Hypothalamus (tissue), 51 donors: ENCODE data around the gene ALDH16A1.

Source experiments
- DNase-seq, 51 donors: peaks; one replicate each; lab custom pipeline; 2025; lab: John Stamatoyannopoulos, UW

ALDH16A1 gene

DNA sequence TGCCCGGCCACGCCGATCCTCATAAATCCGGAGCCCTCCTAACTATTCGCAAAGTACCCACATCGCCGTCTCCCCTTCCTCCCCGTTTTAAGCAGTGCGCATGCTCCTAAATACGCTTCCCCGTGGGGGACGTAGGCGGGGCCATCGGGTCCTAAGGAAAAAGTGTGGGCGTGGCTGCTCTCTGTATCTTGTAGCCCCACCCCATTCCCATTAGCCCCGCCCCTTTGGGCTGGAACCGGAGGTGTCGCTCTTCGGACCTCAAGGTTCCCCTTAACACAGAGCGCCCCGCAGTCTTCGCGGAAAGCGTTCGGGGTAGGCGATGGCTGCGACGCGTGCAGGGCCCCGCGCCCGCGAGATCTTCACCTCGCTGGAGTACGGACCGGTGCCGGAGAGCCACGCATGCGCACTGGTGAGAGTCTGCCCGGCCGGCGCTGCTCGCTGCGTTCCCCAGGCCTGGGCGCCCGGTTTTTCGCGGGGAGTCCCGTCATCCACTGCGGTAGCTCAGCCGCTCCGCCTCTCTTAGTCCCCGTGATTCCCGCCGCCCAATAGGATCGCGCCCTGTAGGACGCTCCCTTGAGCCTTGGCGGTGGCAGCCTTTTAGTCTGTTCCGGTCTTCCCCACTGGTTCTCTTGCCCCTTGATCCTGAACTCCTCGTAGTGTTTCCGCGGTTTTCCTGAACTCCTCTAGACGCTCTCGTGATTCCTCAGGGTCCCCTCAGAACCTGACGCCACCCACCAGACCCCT lies at the start of gene ALDH16A1:
ALDH16A1 (plus strand) TSS at position 213 of the 744 bp plus-strand sequence; CDS start at position 320, 107 bp downstream.
- DNase-seq: peak; percentile 91 to 100 (median 97)

DNA sequence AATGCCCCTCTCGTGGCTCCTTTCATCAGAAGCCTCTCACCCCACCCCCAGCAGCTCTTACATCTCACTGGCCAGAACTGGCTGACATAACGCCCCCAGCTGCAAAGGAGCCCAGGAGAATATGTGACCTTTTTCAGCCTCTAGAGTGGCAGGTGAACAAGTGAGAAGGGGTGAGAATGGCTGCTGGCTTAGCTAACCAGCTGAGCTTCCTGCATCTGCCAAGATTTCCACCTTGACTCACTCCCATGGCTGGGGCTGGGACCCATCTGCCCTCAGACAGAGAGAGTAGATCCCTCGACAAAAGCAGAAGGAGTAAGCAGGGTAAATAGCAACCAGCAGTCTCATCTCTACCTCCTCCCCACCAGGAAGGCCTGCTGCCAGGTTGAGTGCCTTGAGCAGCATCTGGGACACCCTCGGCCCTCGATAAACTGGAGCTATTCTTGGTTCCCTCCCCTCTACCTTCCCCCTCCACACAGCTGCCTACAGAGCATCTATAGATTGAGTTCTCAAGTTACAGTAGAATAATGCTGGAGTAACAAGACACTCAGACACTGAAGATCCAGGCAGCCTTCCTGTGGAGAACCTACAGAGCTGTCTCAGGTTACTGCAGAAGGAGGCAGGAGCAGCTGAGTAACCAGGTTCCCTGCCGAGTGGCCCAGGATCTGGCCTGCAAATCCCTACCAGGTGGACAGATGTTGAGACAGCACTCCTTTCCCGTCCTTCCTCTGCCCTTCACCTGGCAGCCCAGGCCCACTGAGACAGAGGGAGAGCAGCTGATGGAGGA lies 49.4 kb upstream of the ALDH16A1 start:
- DNase-seq: no peak

DNA sequence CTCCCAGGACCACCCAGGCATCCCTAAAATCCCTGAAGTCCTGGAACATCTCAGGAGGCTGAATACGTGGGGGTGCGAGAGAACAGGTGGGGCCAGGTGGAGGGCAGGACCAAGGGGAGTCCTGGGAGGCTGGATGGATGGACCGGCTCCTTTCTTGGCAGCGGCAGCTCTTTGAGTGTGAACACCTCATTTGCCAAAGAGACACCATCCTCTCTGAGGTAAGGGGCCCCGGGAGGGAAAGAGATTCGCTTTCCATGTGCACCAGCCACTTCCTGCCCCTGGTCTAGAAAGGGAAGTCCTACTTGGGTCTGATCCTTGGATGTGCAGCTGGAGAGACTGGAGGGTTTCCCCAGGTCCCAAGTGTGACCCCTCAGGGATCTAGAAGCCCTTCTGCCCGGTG lies 45.9 kb upstream of the ALDH16A1 start:
- no peak for DNase-seq

DNA sequence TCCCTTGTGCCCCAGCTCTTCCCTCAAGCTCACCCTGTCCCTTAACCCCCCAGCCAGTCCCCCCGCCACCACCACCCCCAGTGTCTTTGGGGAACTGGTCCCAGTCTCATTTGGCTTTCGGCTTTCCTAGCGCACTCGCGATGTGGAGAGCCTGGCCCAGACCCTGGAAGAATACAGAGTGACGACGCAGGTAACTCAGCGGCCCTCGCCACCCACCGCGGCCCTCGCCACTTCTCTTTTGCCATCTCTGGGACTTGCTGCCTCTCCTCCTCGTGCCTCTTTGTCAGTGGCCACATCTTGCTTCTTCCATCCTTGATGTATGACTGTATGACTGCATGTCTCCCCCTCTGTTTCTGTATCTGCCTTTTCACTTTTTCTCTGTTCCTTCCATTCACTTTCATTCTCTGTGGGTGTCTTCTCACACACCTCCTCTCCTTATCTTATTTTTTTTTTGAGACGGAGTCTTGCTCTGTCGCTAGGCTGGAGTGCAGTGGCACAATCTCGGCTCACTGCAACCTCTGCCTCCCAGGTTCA lies 45.5 kb upstream of the ALDH16A1 start:
- DNase-seq: no peak

DNA sequence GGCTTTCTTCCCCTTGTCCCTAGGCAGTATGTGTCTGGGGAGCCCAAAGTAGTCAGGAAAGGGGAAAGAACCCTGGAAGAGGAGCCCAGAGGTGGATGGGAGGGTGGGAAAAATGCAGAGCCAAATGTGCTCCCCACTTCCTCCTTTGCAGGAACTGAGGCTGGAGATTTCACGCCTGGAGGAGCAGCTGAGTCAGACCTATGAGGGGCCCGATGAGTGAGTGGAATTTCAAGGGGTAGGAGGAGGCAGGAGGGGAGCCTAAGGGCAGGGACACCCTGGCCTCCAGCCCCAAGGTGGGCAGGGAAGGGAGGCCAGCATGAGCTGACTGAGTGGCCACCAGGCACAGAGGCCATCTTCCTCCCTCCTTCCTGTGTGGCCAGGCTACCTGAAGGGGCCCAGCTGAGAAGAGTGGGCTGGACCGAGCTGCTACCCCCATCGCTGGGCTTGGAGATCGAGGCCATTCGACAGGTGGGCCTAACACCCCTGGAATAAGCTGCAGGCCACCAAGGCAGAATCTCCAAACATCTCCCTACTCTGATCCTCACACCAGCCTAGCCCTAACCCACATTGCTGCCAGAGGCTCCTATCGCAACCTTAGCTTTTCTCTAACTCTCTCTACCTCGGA lies 44.1 kb upstream of the ALDH16A1 start:
- DNase-seq: no peak

DNA sequence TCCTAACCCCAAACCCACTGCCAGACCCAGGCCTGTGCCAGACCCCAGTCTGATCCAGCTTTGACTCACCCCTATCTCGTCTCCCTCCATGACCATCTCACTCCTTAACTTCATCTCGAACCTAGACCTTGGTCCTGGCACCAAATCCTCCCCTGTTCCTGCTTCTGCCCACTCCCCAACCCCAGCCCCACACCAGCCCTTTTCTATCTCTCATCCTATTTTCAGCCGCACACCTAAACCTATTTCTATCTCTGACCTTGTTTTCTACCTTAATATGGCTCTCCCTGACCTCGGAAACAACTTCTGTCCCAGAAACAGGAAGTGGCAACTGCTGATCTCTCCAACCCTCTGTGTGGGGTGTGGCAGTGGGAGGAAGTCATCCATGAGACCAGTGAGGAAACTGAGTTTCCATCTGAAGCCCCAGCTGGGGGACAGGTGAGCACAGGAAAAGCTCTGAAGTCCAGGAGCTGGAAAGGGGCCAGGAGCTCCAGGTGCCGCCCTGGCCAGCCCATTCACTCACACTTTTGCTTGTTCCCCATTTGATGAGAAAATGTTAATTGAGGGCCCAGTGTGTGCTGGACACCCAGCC lies 43.5 kb upstream of the ALDH16A1 start:
- DNase-seq: no peak

DNA sequence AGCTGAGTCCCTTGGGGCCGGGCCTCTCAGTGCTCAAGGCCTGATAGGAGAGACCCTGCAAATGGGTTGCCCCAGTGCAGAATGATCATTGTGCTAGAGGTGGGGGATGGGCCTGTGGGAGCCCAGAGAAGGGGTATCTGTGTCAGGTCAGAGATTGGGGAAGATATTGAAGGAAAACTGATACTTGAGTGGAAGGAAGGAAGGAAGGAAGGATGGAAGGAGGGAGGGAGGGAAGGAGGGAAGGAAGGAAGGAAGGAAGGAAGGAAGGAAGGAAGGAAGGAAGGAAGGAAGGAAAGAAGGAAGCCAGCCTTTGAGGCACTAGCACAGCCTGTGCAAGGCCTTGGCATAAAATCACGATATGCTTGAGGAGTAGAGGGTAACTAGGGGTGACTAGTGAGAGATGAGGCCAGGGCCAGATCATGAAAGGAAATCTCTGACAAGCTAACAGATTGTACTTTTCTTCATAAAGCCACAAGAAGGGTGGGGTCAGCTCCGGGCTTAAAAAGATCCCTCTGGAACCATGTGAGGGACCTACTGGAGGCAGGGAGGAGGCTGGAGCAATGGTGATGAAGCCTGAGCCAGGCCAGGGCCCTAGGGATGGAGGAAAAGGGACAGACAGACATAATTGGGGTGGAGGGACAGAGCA lies 41.2 kb upstream of the ALDH16A1 start:
- DNase-seq: no peak

DNA sequence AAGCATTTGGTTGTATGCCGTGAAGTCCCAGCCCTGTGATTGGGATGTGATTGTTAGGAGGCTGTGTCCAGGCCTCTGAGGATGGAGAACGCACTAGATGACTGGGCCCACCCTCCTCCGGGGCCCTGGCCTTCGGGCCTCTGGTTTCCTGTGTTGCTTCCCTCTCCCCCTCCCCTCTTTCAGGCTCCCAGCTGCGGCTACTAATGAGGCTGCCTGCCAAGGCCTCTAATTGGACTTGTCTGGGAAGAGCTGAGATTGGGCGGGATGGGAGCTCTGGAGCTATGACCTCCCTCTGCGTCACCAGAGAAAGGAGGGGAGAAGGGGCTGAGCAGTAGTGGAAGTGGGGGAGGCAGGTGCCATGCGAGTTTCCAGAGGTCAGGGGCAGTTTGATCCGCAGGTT lies 39.7 kb upstream of the ALDH16A1 start:
- DNase-seq: no peak

DNA sequence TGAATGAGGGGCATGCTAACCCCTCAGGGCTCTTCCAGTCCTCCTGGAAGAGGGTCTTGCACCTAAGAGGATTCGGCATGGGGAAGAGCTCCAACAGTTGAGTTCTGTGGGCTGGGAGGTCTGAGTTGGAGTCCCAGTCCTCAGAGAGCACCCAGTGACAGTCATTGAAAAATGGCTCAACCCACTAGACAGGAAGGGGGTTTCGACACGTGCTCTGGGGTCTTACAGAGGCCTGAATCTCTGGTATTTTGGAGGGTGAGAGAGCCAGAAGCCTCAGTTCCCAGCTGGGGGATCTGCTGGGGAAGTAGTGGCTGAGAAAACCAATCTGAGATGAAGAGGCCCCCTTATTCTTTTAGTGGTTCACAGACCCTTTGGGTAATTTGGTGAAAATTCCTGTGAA lies 38.8 kb upstream of the ALDH16A1 start:
- DNase-seq: no peak

DNA sequence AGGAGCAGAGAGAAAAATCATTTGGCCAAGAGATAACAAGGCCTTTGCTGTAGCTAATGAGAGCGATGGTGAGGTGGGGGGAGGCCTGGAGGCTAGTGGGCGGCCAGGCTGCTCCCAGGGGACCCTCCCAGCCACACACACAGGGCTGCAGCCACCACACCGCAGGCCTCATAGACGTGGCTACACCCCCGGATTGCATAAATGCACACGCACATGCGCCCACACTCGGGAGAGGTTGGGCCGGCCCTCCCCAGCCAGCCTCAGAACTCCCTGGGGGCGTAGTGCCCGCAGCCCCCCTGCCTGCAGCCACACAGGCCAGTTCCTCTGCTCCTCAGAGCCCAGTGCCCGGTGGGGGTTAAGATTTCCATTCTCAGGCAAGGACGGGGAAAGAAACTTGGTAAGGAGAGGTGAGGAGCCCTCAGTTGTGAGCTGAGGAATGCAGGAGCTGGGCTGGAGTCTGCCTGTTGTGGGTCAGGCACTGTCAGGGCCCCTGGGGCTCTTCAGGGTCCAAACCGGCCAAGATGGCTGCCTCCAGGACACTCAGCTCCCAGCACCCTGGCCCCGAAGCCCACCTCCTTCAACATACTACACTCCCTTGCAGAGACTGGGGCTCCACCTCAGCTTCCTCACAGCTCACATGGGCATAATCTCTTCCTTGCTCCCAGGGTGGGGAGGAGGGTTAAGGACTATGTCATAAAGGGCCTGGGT lies 37.8 kb upstream of the ALDH16A1 start:
- no peak for DNase-seq

DNA sequence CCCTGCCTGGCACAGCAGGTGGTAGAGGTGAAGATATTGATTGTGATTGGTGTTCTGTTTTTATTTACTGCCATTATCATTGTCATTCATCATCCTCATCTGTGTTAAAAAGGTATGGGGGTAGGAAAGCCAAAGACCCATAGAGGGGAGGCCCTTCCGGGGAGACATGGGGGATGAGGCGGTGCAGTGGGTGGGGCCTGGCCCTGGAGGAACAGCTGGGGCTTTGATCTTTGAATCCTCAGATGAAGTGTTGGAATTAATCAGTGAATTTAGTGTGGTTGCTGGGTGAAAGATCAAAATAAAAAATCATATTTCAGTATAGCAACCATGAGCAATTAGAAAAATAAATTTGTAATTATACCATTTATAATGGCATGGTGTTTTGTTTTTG lies 37.2 kb upstream of the ALDH16A1 start:
- DNase-seq: no peak

DNA sequence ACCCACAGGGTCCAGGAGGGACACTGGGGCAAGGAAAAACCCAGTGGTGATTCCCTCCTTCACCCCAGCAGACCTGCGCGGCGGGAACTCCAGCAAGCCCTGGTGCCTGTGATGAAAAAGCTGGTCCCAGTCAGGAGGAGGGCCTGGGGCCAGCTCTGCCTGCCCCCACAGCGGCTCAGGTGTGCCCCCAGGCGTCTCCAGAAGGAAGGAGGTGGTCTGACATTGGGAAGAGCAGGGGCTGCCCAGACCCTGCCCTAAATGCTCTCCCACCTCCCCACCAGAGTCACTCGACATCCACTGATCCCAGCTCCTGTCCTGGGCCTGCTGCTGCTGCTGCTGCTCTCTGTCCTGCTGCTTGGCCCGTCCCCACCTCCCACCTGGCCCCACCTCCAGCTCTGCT lies 35.9 kb upstream of the ALDH16A1 start:
- DNase-seq: no peak

DNA sequence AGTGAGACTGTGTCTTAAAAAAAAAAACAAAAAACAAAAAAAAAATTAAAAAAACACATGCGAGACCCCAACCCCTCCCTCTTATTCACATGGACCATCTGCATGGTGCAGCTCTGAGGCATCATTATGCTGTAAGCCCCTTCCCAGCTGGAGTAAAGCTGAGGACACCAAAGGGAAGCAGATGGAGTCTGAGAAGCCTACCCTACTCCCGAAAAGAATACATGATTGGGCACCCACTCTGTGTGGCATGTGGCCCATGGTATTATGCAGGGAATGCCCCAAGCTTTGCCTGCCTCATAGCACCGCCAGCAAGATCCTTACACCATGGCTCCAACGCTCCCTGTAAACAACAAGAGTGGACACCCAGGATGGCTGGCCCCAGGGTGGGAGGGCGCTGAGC lies 34.5 kb upstream of the ALDH16A1 start:
- DNase-seq: no peak

DNA sequence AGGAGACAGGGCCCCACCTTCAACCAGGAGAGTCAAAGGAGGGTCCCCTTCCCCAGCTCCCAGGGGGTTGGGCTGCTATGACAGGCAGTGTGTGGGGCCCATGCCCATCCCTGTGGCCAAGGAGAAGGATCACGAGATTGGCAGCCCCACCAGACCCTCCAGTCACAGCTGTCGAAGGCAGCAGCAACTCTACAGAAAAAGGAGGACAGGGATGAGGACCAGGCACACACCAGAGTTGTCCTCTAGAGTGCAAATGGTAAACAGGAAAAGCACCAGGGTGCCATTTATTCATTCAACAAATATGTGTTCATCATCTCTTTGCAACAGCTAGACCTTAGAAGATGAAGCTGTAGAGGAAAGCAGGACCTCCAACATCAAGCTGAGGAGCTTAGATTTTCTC lies 33.9 kb upstream of the ALDH16A1 start:
- no peak for DNase-seq

DNA sequence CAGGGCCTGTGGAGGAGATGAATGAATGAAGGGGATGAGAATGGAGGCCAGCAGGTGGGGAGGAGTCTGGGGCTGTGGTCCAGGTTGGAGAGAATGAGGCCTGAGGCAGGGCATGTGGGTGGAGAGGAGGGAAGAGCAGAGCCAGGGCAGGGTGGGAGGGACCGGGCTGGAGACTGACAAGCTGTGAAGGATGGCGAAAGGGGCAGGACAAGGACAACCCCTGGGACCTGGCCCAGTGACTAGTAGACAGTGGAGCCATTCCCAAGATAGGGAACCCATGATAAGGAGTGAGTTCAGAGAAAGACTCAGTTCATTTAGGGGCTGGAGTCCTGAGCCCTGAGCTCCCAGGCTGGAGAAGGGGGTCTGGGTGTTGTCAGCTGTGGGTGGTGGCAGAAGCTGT lies 32.8 kb upstream of the ALDH16A1 start:
- DNase-seq: no peak

DNA sequence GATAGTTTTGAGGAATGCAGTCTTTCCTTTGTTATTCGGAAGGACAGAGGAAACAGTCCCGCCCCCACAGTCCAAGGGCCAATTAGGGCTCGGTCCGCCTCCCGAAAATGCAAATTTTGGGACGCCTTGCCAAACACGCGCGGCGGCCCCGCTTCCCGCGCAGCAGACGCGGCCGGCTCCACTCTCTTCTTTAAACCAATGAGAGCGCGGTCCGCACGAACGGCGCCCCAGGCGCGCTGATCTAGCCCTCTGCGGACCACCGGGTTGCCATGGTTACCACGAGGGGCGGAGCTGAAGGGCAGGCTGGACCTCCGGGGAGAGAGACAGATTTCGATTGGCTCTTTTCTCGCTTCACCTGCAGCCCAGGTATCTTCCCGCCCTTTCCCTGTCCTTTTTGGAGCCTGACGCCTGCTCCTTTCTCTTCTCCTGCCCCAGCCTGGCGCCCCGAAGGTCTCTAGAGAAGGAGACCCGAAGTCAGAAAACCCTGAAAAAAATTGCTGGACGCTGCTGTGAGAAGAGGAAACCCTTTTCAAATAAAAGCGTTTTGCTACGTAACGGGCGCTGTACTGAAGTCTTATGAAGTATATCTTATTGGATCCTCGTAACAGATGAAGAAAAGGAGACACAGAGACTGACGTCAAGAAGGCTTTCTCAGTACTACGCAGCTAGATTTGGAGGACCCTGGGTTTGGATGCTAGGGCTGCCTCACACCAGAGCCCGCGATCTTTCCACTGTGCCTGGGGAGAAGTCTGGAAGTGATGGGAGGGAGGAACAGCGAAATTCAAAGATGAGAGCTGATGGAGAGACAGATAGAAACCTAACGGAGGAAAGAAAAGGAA lies 31.8 kb upstream of the ALDH16A1 start:
- DNase-seq: peak in 5 of 51 donors; percentile 3 to 10 (median 7)

DNA sequence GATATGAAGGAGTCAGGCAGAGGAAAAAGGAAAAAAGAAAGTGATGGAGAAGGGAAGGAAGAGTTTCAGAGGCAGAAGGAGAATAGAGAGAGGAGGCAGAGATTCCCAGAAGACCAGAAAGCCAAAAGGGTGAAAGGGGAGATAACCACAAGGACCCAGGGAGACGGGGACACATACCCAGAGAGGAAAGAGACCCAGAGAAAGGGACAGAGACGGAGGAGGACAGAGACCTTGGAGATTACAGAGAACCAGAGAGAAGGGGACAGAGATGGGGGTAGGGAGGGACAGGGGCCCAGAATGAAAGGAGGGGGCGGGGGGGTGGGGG lies 31.2 kb upstream of the ALDH16A1 start:
- no peak for DNase-seq

DNA sequence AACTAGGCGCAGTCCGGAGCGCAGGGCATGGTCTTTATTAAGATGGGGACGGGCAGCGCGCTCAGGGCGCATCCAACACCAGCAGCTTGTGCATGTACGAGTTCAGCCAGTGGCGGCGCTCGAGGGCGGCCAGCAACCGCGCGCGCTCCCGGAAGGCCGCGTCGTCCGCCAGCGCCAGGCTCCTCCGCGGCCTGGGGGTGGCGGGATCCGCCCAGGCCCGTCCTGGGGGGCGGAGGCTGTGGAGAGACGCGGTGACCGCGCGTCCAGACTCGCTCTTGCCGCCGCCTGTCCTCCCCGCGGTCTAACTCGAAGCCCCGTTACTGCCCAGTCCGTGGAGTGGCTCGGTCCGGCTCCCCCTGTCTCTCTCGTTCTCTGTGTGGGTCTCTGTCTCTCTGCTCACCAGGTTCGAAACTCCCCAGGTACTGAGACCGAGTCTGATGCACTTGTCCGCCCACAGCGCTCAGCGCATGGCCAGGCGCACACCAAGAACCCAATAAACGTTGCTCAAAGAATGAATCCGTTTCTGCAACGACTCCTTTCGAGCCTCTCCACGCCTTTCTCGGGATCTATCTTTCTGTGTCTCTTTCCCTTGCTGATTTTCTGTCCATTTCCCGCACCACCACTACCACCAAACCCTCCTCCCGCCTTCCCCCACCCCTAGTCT lies 30.5 kb upstream of the ALDH16A1 start:
- DNase-seq: peak in 3 of 51 donors; percentile 9 to 14 (median 12)
